GM21786 (cell line): ENCODE data around the gene COL4A2.
"Not testable (repeated sequence)": the region's sequence is repeated elsewhere in the genome, so short reads cannot be mapped to it uniquely, and the experiment has no call there.

Experiments
- ATAC-seq: cut with Tn5 transposase; IDR thresholded peaks from one replicate; pipeline ENCODE4 v1.9.1; 2021; ENCODE audit not compliant: unreplicated experiment

The COL4A2 gene

DNA sequence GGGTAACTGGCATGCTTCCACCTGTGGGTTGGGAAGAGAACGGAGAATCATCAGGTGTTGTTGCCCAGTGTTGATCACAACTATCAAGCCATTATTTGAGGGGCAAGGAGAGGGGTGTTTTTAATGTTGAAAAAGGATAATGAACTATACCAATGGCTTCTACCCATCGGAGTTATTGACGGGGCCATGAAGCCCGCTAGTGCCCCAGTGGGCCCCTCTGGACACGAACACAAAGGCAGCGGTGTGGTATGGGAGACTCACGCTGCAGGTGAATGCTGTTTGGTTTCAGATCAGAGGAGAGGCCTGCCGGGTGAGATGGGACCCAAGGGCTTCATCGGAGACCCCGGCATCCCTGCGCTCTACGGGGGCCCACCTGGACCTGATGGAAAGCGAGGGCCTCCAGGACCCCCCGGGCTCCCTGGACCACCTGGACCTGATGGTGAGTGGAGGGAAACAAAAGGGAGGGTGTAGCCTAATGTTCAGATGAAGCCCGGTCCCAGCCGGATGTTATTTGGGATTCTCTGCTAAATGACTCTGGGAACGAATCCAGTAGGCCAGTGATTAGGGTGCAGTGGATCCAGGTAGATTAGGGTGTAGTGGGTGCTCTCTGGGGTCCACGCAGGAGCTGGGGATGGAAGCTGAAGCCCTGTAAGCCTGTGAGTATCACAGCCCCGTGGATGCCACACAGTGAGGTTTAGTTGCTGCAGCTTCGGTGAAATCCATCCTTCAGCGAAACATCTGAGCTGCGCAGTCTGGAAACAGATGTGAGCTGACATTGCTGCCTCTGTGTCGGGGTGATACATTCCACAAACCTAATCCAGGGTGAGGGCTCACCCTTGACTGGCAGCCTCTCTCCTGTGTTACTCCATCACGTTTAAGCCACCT, 143.2 kb downstream of the COL4A2 start:
- no peak for ATAC-seq

DNA sequence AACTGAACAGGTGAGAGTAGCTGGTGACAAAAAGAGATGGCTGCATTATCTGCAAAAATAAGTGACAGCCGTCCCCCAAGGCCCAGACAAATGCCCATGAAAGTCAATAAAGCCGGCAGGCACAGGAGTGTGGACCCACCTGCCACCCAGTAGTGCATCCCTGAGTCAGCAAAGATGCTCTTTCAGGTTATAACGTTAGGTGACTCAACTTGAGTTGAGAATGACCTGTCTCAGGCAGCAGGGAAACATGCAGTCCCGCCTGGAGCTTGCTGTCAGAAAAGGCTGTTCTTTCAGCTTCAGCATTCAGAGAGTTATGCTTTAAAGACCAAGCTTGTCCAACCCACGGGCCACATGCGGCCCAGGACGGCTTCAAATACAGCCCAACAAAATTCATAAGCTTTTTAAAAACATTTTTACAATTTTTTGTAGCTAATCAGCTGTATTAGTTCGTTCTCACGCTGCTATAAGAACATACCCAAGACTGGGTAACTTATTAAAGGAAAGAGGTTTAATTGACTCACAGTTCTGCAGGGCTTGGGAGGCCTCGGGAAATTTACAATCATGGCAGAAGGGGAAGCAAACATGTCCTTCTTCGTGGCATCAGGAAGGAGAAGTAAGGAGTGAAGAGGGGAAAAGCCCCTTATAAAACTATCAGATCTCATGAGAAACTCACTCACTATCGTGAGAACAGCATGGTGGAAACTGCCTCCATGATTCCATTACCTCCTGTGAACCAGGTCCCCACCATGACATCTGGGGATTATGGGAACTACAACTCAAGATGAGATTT, 144.1 kb downstream of the COL4A2 start:
- no peak for ATAC-seq

DNA sequence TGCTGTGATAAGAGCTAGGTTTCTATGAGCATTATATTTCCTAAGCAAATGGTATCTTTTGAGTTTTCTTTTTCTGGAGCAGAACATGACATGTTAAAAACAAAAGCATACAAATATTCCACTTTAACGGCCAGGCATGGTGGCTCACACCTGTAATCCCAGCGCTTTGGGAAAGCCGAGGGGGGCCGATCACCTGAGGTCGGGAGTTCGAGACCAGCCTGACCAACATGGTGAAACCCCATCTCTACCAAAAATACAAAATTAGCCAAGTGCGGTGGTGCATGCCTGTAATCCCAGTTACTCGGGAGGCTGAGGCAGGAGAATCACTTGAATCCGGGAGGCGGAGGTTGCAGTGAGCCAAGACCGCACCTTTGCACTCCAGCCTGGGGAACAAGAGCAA, 146.0 kb downstream of the COL4A2 start:
- ATAC-seq, result not testable (repeated sequence)

DNA sequence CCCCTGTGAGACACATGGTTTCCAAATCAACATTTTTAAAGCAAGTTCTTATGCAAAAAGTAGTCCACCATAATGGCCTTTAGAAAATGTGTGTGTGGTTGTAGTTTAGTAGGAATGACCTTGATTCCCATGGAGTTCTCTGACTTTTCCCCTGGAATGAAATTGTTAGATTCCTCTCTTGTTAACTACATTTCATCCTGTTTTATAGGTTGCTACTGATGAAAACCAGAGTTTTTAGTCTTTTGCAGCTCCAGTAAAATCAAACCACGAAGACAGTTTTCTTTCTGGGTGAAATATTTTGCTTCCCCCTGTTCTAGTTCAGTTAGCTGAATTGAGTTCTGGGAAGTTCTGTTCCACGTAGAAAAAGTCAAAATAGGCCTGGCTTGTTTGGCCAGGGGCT, 146.7 kb downstream of the COL4A2 start:
- ATAC-seq, result no peak

DNA sequence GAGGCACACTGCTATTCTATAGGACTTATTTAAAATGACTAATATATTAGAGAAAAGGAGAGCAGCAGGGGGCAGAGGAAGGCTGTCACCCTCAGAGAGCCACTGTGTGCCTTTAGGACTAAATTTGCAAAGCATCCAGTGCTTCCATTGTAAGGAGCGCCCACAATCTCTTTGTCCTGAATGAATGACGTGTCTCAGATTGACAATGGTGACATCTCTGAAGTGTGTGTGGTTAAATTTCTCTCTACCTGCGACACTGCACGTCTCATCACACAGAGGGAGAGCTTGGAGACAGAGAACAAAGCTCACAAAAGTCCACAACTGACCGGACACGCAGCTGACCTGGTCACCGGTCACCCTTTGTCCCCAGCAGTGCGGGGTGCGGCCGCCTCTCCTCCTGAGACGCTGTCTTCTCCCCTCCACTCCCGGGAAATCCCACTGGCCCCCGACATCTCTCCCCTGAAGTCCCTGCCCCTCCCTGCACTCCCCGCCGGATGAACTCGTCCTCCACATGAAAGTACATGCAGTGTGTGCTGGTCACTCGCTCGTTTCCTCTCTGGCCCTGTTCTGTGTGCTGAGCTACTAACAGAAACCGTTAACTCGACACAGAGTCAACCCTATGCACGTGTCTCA, 147.3 kb downstream of the COL4A2 start:
- ATAC-seq, result no peak

DNA sequence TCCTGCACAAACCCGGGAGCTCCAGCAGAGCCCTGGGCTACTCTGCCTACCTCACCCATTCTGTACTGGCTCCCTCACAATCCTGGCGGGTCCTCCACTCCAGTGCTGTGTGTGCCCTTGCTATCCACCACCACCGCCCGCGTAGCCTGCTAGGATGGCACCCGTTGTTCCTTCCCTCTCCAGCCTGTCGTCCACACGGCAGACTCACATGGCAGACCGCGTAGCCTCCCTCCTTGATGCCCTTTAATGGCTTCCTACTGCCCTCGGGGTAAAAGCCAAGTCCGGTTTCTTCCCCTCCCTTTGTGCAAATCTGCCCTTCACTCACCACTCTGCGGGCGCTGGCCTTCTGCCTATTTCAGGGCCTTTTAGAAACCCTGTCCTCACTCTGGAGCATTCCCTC, 147.9 kb downstream of the COL4A2 start:
- no peak for ATAC-seq

DNA sequence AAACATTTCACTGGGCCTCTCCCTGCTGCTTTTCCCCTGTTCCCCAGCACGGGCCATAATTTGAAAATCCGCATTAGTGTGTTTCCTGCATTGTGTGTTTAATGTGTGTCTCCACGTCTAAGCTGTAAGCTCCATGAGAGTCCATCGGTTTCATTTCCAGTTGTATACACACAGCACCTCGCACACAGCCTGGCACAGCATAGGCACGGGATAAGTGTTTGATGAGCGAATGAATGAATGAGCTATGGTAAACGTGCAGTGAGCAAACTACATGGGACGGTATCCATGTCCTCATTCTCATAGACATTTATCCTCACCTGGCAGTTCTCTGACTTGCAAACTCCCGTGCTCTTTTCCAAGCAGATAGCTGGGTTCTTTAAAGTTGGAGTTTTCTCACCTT, 148.4 kb downstream of the COL4A2 start:
- no peak for ATAC-seq

DNA sequence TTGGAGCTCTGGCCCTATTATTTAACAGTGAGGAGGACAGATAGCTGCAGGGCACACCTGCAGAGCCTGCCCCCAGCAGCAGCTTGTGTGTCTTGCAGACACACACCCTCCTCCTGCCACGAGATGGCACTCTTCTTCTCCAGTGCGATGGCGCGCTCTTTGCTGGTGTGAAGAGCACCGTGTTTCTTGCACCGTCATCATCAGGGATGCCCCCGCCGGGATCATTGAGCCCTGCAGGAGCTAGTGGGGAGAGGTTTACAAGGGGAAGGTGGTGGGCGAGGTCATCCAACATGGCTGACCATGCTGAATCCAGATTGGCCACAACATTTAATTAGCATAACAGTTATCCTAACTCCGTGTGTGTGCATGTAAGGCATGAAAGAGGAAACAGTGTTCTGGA, 148.9 kb downstream of the COL4A2 start:
- peak; percentile 97 for ATAC-seq

DNA sequence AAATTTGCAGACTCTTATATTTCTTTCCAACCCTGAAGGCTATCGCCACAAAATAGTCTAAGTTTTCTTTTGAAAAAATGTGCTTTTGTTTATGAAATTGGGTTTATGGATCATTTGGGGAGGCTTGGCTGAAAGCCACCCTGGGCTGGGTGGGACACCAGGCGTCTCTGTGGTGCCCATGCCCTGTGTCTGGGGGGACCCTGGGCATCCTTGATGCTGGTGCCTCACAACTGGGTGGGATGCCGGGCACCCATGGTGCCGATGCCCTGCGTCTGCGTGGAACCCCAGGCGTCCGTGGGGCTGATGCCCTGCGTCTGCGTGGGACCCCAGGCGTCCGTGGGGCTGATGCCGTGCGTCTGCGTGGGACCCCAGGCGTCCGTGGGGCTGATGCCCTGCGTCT, 149.5 kb downstream of the COL4A2 start:
- ATAC-seq, result no peak

DNA sequence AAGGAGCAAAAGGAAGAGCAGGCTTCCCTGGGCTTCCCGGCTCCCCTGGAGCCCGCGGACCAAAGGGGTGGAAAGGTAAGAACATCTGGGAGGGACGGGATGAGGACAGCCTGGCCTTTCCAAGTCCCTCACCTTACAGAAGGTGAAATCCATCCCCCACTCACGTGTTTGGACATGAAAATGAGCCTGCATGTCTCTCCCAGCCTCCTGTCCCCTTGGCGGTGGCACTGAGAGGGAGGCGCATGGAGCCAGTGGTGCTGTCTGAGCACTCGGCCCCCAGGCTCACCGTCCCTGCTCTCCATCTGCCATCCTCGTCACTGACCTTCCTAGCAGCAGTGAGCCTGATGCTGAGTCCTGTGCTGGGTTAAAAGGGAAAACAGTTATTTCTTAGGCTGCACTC, 150.3 kb downstream of the COL4A2 start:
- no peak for ATAC-seq

DNA sequence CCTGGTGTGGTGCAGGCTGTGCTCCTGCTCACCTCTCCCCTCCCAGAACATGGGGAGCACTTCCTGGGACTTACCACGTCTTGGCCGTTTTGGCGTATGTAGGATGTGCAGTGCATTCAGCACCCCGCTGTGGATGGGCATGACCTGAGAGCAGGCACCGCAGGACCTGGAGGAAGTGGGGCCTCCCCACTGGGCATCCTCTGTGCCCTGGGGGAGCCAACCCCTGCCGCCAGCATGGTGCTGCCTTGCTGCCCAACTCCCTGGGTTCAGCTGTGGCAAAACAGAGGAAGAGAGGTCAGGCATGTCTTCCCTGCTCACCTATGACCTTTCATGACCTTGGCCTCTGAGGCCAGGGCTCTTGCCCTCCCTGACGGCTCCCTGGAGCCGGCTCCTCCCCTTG, 150.9 kb downstream of the COL4A2 start:
- ATAC-seq, result no peak

DNA sequence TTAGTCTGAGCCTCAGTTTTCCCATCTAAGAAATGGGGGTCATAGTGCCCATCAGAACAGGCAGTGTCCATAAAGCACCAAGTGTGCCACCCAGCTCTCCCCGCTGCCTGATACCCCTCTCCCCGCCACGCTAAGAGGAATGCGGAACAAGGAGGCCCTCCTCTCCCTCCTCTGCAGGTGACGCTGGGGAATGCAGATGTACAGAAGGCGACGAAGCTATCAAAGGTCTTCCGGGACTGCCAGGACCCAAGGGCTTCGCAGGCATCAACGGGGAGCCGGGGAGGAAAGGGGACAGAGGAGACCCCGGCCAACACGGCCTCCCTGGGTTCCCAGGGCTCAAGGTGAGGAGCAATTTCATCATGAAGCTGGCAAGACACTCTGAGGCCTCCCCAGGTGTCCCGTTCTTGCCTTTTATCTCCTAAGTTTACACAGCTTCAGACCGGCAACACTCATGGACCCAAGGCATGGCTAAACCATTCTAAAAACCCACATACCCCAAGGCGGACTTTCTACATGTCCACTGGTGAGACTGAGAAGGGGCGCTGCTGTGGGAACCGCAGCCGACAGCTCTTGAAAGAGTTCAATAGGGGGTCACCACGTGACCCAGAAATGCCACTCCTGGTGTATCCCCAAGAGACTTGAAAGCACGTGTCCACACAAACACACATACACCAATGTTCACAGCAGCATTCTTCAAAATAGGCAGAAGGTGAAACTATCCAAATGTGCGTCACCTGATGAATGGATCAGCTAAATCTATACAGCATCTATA, 151.7 kb downstream of the COL4A2 start:
- no peak for ATAC-seq

DNA sequence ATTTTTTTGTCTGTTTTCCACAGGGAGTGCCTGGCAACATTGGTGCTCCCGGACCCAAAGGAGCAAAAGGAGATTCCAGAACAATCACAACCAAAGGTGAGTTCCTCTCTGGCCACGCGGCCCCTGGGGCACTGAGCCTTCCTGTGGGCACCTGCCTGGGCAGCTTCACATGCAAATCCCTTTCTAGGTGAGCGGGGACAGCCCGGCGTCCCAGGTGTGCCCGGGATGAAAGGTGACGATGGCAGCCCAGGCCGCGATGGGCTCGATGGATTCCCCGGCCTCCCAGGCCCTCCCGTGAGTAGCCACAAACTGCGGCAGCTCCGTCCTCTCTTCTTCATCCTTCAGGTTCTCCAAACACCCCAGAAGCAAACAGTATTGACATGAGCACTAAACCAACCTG, 155.0 kb downstream of the COL4A2 start:
- no peak for ATAC-seq

DNA sequence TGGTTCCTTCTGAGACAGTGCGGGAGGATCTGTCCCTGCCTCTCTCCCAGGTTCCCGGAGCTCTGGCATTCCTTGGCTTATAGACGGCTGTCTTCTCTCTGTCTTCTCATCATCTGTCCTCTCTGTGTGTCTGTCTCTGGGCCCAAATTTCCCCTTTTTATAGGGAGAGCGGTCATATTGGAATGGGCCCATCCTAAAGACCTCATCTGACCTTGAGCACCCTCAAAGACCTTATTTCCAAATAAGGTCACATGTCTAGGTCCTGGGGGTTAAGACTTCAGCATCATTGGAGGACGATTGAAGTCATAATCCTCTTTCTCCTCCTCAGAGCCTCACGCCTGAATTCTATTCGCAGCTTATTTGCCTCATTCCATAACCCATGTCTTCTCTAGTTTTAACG, 156.1 kb downstream of the COL4A2 start:
- no peak for ATAC-seq

DNA sequence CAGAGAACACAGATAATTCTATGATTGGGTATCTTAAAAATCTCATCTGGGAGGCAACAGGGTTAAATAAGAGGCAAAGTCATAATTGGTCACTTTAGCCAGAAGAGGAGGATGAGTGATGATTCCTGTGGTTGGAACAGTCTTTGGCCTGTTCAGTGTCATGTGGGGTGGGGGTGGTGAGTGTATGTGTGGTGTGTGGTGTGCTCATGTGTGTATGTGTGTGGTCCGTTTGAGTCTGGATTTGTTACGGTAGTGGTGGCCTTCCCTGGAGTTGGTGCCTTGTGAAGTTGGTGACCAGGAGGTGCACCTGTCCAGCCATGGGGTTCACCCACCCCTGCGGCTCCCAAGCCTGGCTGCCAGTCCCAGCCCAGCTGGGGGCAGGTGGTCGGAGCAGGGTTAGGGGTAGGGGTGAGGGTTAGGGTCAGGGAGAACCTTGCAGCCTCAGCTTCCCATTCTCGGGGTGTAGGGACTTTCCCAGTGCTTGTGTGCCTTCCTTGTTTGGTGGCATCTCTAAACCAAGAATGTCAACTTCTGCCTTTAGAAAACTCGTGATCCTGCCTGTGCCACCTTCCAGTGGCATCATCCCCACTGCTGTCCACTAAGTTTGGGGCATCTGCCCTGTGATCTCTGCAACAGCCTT, 156.9 kb downstream of the COL4A2 start:
- ATAC-seq, result no peak

DNA sequence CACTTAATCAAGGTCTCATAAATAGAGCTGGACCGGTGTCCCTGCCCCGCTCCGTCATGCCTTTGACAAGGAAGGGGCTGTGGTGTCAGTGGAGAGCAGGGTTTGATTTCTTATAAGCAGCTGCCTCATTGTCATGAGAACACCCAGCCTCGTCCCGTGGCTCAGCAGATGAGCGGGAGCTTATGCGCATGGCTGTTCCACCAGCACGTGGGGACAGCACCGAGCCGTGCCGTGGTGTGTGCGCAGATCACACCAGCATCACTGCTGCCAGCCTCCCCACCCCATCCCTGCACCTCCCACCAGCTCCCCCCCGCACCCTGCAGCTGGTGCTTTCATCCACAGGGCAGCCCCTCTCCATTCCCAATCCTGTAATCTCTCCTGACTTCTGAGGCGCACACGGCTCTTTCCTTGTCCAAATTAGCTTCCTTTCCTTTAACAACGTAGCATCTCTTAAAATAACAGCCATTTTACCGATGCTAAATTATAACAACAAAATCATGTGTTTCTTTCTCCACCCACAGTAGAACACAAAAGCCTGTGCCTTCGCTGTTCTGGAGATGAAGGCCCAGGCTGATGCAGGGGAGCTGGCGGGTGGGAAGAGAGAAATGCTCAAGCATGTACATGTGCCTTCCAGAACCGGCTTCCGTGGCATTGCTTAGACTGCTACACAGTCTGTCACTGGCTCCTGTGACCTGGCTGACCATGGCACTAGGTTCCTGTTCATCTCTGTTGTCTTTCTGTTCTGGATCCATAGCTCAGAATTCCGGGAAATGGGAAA, 157.7 kb downstream of the COL4A2 start:
- ATAC-seq, result no peak

DNA sequence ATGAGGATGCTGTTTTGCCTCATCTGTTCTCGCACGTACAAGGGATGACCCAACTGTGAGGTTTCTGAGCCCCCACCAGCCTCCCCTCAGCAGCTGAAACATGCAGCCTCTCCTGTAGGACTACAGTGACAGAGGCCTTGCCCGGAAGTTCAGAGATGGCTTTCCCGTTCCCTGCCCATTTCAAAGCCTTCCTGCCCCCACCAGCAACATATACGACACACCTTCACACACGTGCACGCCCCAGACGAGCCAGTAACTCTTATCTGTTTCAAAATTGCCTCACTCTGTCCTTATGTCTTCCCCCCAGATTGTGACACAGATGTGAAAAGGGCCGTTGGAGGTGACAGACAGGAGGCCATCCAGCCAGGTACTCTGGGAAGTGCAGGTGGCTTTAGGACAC, 158.6 kb downstream of the COL4A2 start:
- ATAC-seq, result no peak

DNA sequence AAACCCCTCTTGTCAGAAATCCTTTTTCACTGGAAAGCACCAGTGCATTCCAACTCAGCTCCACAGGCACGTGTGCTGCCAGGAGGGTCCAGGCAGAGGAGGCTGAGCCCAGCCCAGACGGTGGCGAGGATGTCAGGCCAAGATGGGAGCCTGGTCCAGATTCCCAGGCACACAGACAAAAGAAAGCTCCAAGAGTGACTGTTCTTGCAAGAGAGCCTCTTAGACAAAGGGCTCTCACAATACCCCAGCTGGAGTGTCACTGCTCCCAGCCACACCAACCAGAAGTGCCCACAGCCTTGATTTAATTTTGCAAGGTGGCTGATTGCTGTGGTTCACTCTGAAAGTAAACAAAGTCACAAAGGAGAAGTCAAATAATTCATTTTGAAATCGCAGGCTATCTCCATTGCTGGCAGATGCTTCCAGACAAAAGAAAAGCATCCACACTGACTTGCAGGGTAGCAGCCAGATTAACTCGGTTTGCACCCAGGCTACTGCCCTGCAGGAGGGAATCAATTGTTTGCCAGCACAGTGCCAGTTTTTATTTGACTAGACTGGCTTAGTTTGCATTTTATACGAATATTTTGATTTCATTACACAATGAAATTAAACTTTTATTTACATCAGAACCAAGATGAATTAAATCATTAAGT, 159.3 kb downstream of the COL4A2 start:
- no peak for ATAC-seq

DNA sequence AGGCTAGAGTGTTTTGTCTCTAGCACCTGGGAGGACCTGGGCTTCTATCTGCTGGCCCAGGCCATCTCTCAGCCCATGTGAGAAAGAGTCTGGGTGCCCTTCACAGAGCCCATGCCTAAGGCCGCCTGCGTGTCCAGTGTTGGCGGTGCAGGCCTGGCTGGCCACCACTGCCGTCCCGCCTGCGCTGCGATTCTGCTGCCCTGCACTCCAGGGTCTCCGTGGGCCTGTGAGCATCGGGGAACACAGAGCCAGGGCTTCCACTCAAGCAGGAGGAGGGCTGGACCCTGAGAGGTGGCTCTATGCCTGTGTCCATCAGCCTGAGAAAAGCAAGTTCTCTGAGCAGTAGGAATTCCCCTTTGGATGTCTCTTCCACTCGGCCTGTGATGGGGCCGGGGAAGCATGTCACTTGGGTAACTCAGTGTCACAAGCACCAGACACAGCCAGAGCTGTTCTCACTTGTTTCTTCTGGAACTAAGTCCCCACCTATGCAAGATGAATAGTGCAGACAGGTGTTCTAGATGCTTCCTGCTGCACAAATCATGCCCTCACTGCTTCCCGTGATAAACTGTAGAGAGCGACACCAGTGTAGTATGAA, 160.5 kb downstream of the COL4A2 start:
- no peak for ATAC-seq
